ENCODE measurements around the gene STAMBPL1. TPM values are rescaled to one million over a fixed set of nuclear protein-coding genes. Genes with fewer than 3 reads are reported as not detected.

The STAMBPL1 gene
- total RNA-seq, 1 experiment from 2014 or later: 0.54 TPM

DNA sequence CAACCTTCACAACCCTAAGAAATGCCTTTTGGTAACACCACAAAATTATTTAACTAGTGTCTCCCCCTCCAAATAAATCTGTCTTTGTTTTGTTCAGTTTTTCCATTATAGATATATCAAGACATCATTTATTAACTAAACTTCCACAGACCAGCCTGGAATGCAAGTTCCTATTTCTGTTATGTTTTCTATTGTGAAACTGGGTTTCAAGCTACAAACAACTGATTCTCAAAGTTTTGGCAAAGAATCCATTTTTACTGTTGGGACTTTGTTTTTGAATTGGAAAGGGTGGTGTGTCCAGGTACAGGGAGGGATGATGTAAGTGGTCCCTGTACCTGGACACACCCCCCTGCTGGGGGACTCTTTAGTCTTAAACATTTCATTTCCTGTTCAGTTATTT lies 36.2 kb downstream of the STAMBPL1 start:
- ChIA-PET CTCF (no interaction called here), POLR2A (no interaction called here)
- no TSS peak for BruUV-seq (replicated peaks)
- H3K36me3 Mint-ChIP-seq (ENCODE audit: insufficient read depth, unreplicated experiment): no peaks in the 10 kb centered on the region
- no peaks in the 10 kb centered on the region for H3K27me3 Mint-ChIP-seq (ENCODE audit: insufficient read depth, unreplicated experiment)
- H3K4me3 Mint-ChIP-seq (ENCODE audit: unreplicated experiment): no peak overlapping the region
- no peaks in the 10 kb centered on the region for H3K9me3 ChIP-seq
- intact Hi-C loops (cut with micrococcal nuclease; ENCODE audit: unreplicated experiment): no loop called here
- DNase-seq: no peak
- no peaks in the 10 kb centered on the region for H3K9me3 Mint-ChIP-seq (ENCODE audit: unreplicated experiment)
- H3K36me3 ChIP-seq (ENCODE audit: control insufficient read depth, insufficient read depth, low read length): no peaks in the 10 kb centered on the region
- H3K4me3 ChIP-seq (ENCODE audit: low read depth, low read length): no peak overlapping the region
- no peak overlapping the region for H3K27ac Mint-ChIP-seq (ENCODE audit: unreplicated experiment)
- no peak for TF ChIP-seq CTCF (IDR thresholded peaks at IDR 0.05; ENCODE audit: insufficient read depth in 1 of 2, low read depth in 1 of 2, low read length in 1 of 2, severe bottlenecking in 1 of 2, unreplicated experiment in 1 of 2)
- 0 out of 2 replicates have a peak, but pooled peaks cover 4% of the 10 kb centered on the region for H3K4me1 ChIP-seq
- no peaks in the 10 kb centered on the region for H3K27me3 ChIP-seq (replicated peaks; ENCODE audit: control insufficient read depth, insufficient read depth, low read length)
- no peaks in the 10 kb centered on the region for H3K4me1 Mint-ChIP-seq (ENCODE audit: low read depth, unreplicated experiment)

DNA sequence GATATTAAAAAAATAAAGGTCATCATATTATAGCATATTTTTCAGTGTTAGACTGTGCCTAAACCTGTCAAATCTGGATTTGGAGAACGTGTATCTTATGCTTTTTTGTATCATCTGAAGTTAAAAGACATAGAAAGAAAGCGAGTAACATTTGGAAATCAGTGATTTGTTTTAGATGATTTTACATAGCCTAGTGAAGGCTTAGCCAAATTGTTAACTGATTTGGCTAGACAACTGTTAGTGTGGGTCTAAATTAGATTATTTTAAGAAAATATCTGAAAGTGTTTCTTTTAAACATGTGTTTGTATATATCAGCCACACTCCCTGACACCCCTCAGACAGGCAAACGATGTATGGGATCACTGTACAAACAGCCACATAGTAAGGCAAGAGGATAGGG lies 36.9 kb downstream of the STAMBPL1 start:
- no peaks in the 10 kb centered on the region for H3K27me3 ChIP-seq (replicated peaks; ENCODE audit: control insufficient read depth, insufficient read depth, low read length)
- DNase-seq: no peak
- POLR2A ChIA-PET: no interaction called here
- Mint-ChIP-seq H3K27ac (ENCODE audit: unreplicated experiment) (no peak overlapping the region), H3K9me3 (ENCODE audit: unreplicated experiment) (no peaks in the 10 kb centered on the region), H3K4me3 (ENCODE audit: unreplicated experiment) (no peak overlapping the region), H3K27me3 (ENCODE audit: insufficient read depth, unreplicated experiment) (no peaks in the 10 kb centered on the region), H3K4me1 (ENCODE audit: low read depth, unreplicated experiment) (no peaks in the 10 kb centered on the region), H3K36me3 (ENCODE audit: insufficient read depth, unreplicated experiment) (no peaks in the 10 kb centered on the region)
- H3K9me3 ChIP-seq: no peaks in the 10 kb centered on the region
- TF ChIP-seq CTCF (IDR thresholded peaks at IDR 0.05; ENCODE audit: insufficient read depth in 1 of 2, low read depth in 1 of 2, low read length in 1 of 2, severe bottlenecking in 1 of 2, unreplicated experiment in 1 of 2): no peak
- CTCF ChIA-PET: no interaction called here
- H3K4me3 ChIP-seq (ENCODE audit: low read depth, low read length): no peak overlapping the region
- H3K4me1 ChIP-seq: 0 out of 2 replicates have a peak, but pooled peaks cover 4% of the 10 kb centered on the region
- H3K36me3 ChIP-seq (ENCODE audit: control insufficient read depth, insufficient read depth, low read length): no peaks in the 10 kb centered on the region
- intact Hi-C loops (cut with micrococcal nuclease; ENCODE audit: unreplicated experiment): no loop called here
- no TSS peak for BruUV-seq (replicated peaks)

GRCh38 chr10:88918191-88918905 lies 38.3 kb downstream of the STAMBPL1 start:
- no TSS peak for BruUV-seq (replicated peaks)
- Mint-ChIP-seq H3K27ac (ENCODE audit: unreplicated experiment) (no peak overlapping the region), H3K27me3 (ENCODE audit: insufficient read depth, unreplicated experiment) (no peaks in the 10 kb centered on the region), H3K4me3 (ENCODE audit: unreplicated experiment) (no peak overlapping the region), H3K36me3 (ENCODE audit: insufficient read depth, unreplicated experiment) (no peaks in the 10 kb centered on the region), H3K9me3 (ENCODE audit: unreplicated experiment) (no peaks in the 10 kb centered on the region), H3K4me1 (ENCODE audit: low read depth, unreplicated experiment) (no peaks in the 10 kb centered on the region)
- ChIA-PET CTCF (no interaction called here), POLR2A (no interaction called here)
- Histone ChIP-seq H3K4me1 (0 out of 2 replicates have a peak, but pooled peaks cover 4% of the 10 kb centered on the region), H3K4me3 (ENCODE audit: low read depth, low read length) (no peak overlapping the region), H3K36me3 (ENCODE audit: control insufficient read depth, insufficient read depth, low read length) (no peaks in the 10 kb centered on the region), H3K27me3 (replicated peaks; ENCODE audit: control insufficient read depth, insufficient read depth, low read length) (no peaks in the 10 kb centered on the region), H3K9me3 (no peaks in the 10 kb centered on the region)
- intact Hi-C loops (cut with micrococcal nuclease; ENCODE audit: unreplicated experiment): no loop called here
- TF ChIP-seq CTCF (IDR thresholded peaks at IDR 0.05; ENCODE audit: insufficient read depth in 1 of 2, low read depth in 1 of 2, low read length in 1 of 2, severe bottlenecking in 1 of 2, unreplicated experiment in 1 of 2): no peak
- no peak for DNase-seq

Data from Caco-2 (cell line).